Body of pancreas (tissue), 4 donors: ENCODE data around the gene FAM222A. TPM values are rescaled to one million over a fixed set of nuclear protein-coding genes. Genes with fewer than 3 reads are reported as not detected.

ENCODE experiments used
- ATAC-seq: fragments of 150-250 bp; one replicate; pipeline ENCODE4 v1.9.1; 2016
- DNase-seq, 4 donors: peaks; one replicate each; pipeline ENCODE4 v3.0.0-alpha.2; 2019
- H3K27ac ChIP-seq, 4 donors: fragments of 200-600 bp; sonication (generic); 1 replicate in 3 of 4; 2 replicates in 1 of 4; pipeline versions ENCODE4 v1.5.1 to v1.6.1; 2016 to 2019; ENCODE audit warnings: mild to moderate bottlenecking in 1 of 4, mixed read lengths in 1 of 4, moderate library complexity in 1 of 4
- H3K27me3 ChIP-seq, 2 donors: fragments of 200-600 bp; sonication (generic); one replicate each; pipeline ENCODE4 v1.6.0; 2016; ENCODE audit warnings: mild to moderate bottlenecking in 1 of 2
- H3K36me3 ChIP-seq, 2 donors: fragments of 200-600 bp; sonication (generic); replicated peaks in 1 of 2; 2 replicates each; pipeline ENCODE4 v1.5.1; 2016; ENCODE audit warnings: low read depth in 2 of 2; ENCODE audit not compliant: insufficient read depth in 1 of 2
- H3K4me1 ChIP-seq: fragments of 200-600 bp; sonication (generic); one replicate; pipeline ENCODE4 v1.6.0; 2016
- H3K4me3 ChIP-seq, 2 donors: fragments of 200-600 bp; sonication (generic); 1 replicate in 1 of 2; 2 replicates in 1 of 2; pipeline ENCODE4 v1.5.1; 2016 to 2019
- H3K9me3 ChIP-seq, 3 donors: fragments of 200-600 bp; sonication (generic); 1 replicate in 2 of 3; 2 replicates in 1 of 3; pipeline ENCODE4 v1.5.1; 2016
- CTCF ChIP-seq, 7 experiments: fragments of 450-650 bp in 4 of 7; fragments of 200-600 bp in 3 of 7; sonication (generic) in 3 of 7; IDR thresholded peaks; one replicate each; pipeline ENCODE4 v1.5.1; 2016 to 2019; ENCODE audit warnings: antibody characterized with exemption in 7 of 7
- POLR2A ChIP-seq, 3 donors: fragments of 450-650 bp; IDR thresholded peaks; one replicate each; pipeline ENCODE4 v1.6.1; 2016; ENCODE audit warnings: antibody characterized with exemption in 3 of 3, mild to moderate bottlenecking in 2 of 3
- WGBS, 2 donors: methylation state at CpG; one replicate each; pipeline ENCODE4 v1.1.5; 2017; 5-methylcytosine and 5-hydroxymethylcytosine counted together
- intact Hi-C: fragments of 100-400 bp; cut with DNase I; formaldehyde crosslinking; loops from one replicate; pipeline ENCODE4 v1.15.1; 2023
- total RNA-seq, 2 donors: library from RNA; depleted of rRNA; stranded (reverse); fragments of >200 nt; gene quantifications; one replicate each; pipeline ENCODE4 v1.1.0, GENCODE V29; 2016

The FAM222A gene
- total RNA-seq, 2 donors from 2014 or later: 8.0 to 16.2 TPM

GRCh38 chr12:109740694-109741245 lies 27.1 kb downstream of the FAM222A start:
- 67 to 70% methylated on average over 10 of the region's 10 CpGs for WGBS, 2 donors
- no peaks in the 10 kb centered on the region for H3K36me3 ChIP-seq
- intact Hi-C loops: no loop called here
- no peaks in the 10 kb centered on the region for H3K27me3 ChIP-seq
- peak overlapping the region in 3 of 4 donors; percentile 65 to 70 (median 67) for H3K27ac ChIP-seq
- no peak for TF ChIP-seq POLR2A (IDR thresholded peaks at IDR 0.05)
- TF ChIP-seq CTCF (IDR thresholded peaks at IDR 0.05): no peak
- peaks cover 86% of the 10 kb centered on the region for H3K4me1 ChIP-seq
- DNase-seq: peak; percentile 1 to 10 (median 6)
- ATAC-seq: no peak
- no peaks in the 10 kb centered on the region for H3K9me3 ChIP-seq
- H3K4me3 ChIP-seq: no peak overlapping the region

DNA sequence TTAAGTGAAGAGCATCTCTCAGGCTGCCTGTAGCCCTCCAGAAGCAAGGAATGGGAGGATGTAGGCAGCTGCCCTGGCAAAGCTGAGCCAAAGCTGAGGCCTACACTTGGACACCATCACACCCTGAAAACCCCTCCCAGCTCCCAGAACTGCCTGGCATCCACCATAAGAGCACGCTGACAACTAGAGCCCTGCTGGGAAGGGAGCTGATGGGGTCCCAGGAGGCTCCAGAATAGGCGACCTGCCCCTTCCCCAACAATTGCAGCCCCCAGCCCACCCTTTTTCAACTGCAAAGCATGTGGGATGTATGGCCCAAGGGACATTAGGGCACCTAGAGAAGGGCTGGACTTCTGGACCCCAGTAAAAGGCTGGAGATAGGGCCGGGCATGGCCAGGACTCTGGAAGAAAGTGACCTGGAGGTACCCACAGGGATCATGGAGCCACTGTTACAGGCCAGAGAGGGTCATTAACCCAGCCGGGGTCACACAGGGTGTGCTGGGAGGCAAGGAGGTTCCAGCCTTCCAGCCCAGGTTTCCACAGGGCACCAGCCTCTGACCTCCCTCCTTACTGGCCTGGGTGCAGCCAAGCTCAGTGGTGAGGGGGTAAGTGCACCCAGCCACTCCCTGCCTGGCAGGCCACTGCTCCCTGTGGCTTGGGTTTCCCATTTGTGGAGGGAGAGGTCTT lies 27.8 kb downstream of the FAM222A start:
- intact Hi-C loops: no loop called here
- no peak overlapping the region for H3K4me3 ChIP-seq
- peak overlapping the region in 1 of 4 donors; percentile 65 for H3K27ac ChIP-seq
- ATAC-seq: no peak
- 80 to 95% methylated on average over 1 to 4 of the region's 4 CpGs for WGBS, 2 donors
- TF ChIP-seq CTCF (IDR thresholded peaks at IDR 0.05) (no peak), POLR2A (IDR thresholded peaks at IDR 0.05) (no peak)
- DNase-seq: peak; percentile 0 to 9 (median 5)
- no peaks in the 10 kb centered on the region for H3K9me3 ChIP-seq
- no peaks in the 10 kb centered on the region for H3K36me3 ChIP-seq
- peaks cover 85% of the 10 kb centered on the region for H3K4me1 ChIP-seq
- H3K27me3 ChIP-seq: no peaks in the 10 kb centered on the region

DNA sequence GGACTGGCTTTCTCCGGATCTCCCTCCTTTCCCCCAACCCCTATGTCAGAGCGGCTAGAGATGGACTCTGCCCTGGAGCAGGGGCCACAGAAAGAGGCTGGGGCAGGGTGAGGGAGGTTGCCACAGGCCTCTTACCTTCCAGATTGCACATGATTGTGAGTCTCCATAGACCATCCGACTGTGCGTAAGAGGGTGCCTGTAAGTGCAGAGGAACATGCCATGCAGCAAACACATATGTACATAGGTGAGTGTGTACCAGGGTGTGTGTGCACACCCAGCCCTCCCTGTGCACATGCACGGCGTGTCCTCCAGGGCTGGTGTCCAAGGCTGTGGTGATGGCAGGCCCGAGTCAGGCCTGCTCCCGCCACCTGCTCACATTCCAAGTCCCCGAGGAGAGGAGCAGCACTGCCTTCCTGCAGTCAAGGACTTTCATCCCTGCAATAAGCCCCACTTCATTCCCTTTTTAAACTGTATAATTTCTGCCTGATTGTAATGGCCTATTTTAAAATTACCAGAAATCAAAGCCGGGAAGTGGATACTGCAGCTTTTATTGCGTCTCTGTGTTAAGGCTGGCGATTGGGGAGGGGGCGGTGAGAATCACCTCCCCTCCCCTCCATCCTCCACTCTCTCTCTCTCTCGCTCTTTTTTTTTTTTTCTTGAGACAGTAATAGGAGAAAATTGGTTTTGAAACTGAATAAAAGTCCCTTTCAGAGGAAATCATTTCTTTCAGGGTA lies 28.5 kb downstream of the FAM222A start:
- intact Hi-C loops: no loop called here
- TF ChIP-seq POLR2A (IDR thresholded peaks at IDR 0.05): no peak
- Histone ChIP-seq H3K36me3 (no peaks in the 10 kb centered on the region), H3K27ac (no peak overlapping the region), H3K27me3 (no peaks in the 10 kb centered on the region), H3K4me3 (no peak overlapping the region), H3K9me3 (no peaks in the 10 kb centered on the region), H3K4me1 (peaks cover 80% of the 10 kb centered on the region)
- peak; percentile 2 to 16 (median 8) for DNase-seq
- 74 to 79% methylated on average over 14 of the region's 14 CpGs for WGBS, 2 donors
- ATAC-seq: no peak

DNA sequence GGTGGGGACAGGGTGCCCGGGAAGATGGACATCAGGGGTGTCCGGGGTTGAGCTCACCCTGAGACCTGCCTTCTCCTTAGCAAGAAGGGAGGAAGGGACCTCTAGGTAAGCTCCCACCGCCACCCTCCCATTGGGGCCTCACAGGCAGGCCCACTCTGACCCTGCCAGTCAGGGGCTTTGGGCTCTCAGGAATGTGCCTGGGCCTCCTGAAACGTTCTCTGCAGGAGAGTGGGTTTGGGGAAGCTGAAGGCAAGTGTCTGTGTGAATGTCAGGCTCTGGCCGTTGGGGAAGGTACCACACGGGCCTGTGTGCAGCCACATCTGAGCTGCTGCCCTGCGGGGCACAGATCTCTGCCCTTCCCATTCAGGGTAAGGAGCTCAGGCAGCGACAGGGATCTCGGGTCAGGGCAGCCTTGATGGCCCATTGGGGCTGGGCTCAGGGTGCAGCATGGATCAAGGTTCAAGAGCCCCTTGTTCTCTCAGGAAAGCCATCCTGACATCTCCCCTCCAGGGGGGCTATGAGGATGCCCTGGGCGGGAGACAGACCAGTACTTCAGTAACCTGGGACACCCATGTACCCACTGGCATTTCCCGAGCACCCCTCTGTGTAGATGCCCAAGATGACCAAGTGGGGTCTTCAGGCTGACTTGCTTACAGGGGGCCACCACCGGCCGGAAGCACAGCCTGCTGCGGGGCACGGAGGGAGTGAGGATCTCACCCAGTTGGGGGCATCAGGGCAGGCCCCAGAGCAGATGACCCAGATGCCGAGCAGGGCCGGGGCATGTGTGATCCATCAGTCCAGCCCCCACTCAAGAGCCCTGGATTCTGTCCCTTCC lies 29.7 kb downstream of the FAM222A start:
- Histone ChIP-seq H3K4me1 (peaks cover 72% of the 10 kb centered on the region), H3K36me3 (no peaks in the 10 kb centered on the region), H3K4me3 (no peak overlapping the region), H3K27me3 (no peaks in the 10 kb centered on the region), H3K9me3 (no peaks in the 10 kb centered on the region), H3K27ac (peak overlapping the region in 1 of 4 donors; percentile 77)
- WGBS, 2 donors: 83 to 87% methylated on average over 7 to 16 of the region's 17 CpGs
- ATAC-seq (no peak), DNase-seq (peak; percentile 1 to 9 (median 4))
- intact Hi-C loops: no loop called here
- TF ChIP-seq POLR2A (IDR thresholded peaks at IDR 0.05): no peak
- no peak for TF ChIP-seq CTCF (IDR thresholded peaks at IDR 0.05)
